Neural progenitor cell (in vitro differentiated cells): ENCODE results near the gene NCOR2. TPM values are rescaled to one million over a fixed set of nuclear protein-coding genes. Genes with fewer than 3 reads are reported as not detected.

Experiments used
- DNase-seq: peaks from one replicate; pipeline ENCODE4 v3.0.0-alpha.2; 2016; ENCODE audit warnings: low spot score
- H2AFZ ChIP-seq: fragments of 200-600 bp; sonication (generic); replicated peaks from 2 replicates; pipeline ENCODE4 v1.6.1; 2016; ENCODE audit warnings: antibody characterized with exemption
- H3F3A ChIP-seq: fragments of 200-600 bp; sonication (generic); 2 replicates; pipeline ENCODE4 v1.6.1; 2016; ENCODE audit warnings: antibody characterized with exemption, low read depth
- H3K27ac ChIP-seq: fragments of 200-600 bp; sonication (generic); 2 replicates; pipeline ENCODE4 v1.5.1; 2016; ENCODE audit warnings: mild to moderate bottlenecking
- H3K27me3 ChIP-seq: fragments of 200-600 bp; sonication (generic); 2 replicates; pipeline ENCODE4 v1.6.1; 2016; ENCODE audit warnings: mild to moderate bottlenecking, moderate library complexity
- H3K36me3 ChIP-seq: fragments of 200-600 bp; sonication (generic); 2 replicates; pipeline ENCODE4 v1.5.1; 2016
- H3K4me1 ChIP-seq: fragments of 200-600 bp; sonication (generic); 2 replicates; pipeline ENCODE4 v1.6.1; 2016; ENCODE audit warnings: mixed run types
- H3K4me2 ChIP-seq: fragments of 200-600 bp; sonication (generic); 2 replicates; pipeline ENCODE4 v1.6.1; 2016
- H3K4me3 ChIP-seq: fragments of 200-600 bp; sonication (generic); 2 replicates; pipeline ENCODE4 v1.5.1; 2016
- H3K79me2 ChIP-seq: fragments of 200-600 bp; sonication (generic); 2 replicates; pipeline ENCODE4 v1.6.1; 2016; ENCODE audit warnings: low read depth
- H3K9ac ChIP-seq: fragments of 200-600 bp; sonication (generic); 2 replicates; pipeline ENCODE4 v1.6.1; 2016
- H3K9me3 ChIP-seq: fragments of 200-600 bp; sonication (generic); 2 replicates; pipeline ENCODE4 v1.5.1; 2016; ENCODE audit warnings: low read depth
- H4K20me1 ChIP-seq: fragments of 200-600 bp; sonication (generic); 2 replicates; pipeline ENCODE4 v1.6.1; 2016; ENCODE audit warnings: low read depth
- H3K27ac Mint-ChIP-seq: 3 replicates; pipeline ENCODE4 v1.8.0; 2021; ENCODE audit warnings: mixed read lengths
- H3K27me3 Mint-ChIP-seq: 2 replicates; pipeline ENCODE4 v1.8.0; 2022; ENCODE audit warnings: low read depth, mild to moderate bottlenecking, inconsistent platforms, moderate library complexity, mixed read lengths; ENCODE audit not compliant: insufficient read depth
- H3K36me3 Mint-ChIP-seq: 3 replicates; pipeline ENCODE4 v1.8.0; 2021; ENCODE audit warnings: mixed read lengths
- H3K4me1 Mint-ChIP-seq: 3 replicates; pipeline ENCODE4 v1.8.0; 2021; ENCODE audit warnings: mixed read lengths
- H3K4me3 Mint-ChIP-seq: 3 replicates; pipeline ENCODE4 v1.8.0; 2021; ENCODE audit warnings: mild to moderate bottlenecking, moderate library complexity, mixed read lengths
- H3K9me3 Mint-ChIP-seq: 3 replicates; pipeline ENCODE4 v1.8.0; 2020; ENCODE audit warnings: mixed read lengths
- CTCF ChIP-seq: fragments of 200-600 bp; sonication (generic); IDR thresholded peaks from 2 replicates; pipeline ENCODE4 v1.5.1; 2017; ENCODE audit warnings: antibody characterized with exemption, mild to moderate bottlenecking
- EZH2 ChIP-seq: fragments of 200-600 bp; sonication (generic); IDR thresholded peaks from 2 replicates; pipeline ENCODE4 v1.6.1; 2017; ENCODE audit warnings: antibody characterized with exemption, mild to moderate bottlenecking, moderate library complexity
- EZH2phosphoT487 ChIP-seq: fragments of 200-600 bp; sonication (generic); IDR thresholded peaks from 2 replicates; pipeline ENCODE4 v1.6.1; 2017; ENCODE audit warnings: antibody characterized with exemption
- total RNA-seq: library from RNA; depleted of rRNA; stranded (reverse); fragments of >200 nt; gene quantifications from 2 replicates; pipeline ENCODE4 v1.2.3, GENCODE V29; 2015; ENCODE audit warnings: low replicate concordance

Gene NCOR2
- total RNA-seq, 1 donor from 2014 or later: 14.3 TPM

GRCh38 chr12:124523071-124523470 lies 44.3 kb downstream of the NCOR2 start:
- H3K27me3 ChIP-seq: no peaks in the 10 kb centered on the region
- Mint-ChIP-seq H3K4me3 (no peak overlapping the region), H3K27me3 (peaks cover 7% of the 10 kb centered on the region), H3K4me1 (peaks cover 40% of the 10 kb centered on the region), H3K27ac (no peak overlapping the region), H3K9me3 (no peaks in the 10 kb centered on the region), H3K36me3 (peaks cover 4% of the 10 kb centered on the region)
- peaks cover 80% of the 10 kb centered on the region for H3K79me2 ChIP-seq
- H3K9ac ChIP-seq: no peak overlapping the region
- H3K4me2 ChIP-seq: no peak overlapping the region
- TF ChIP-seq EZH2 (no peak), EZH2phosphoT487 (no peak), CTCF (no peak)
- peaks cover 15% of the 10 kb centered on the region for H3F3A ChIP-seq
- peaks cover 72% of the 10 kb centered on the region for H4K20me1 ChIP-seq
- H3K36me3 ChIP-seq: no peaks in the 10 kb centered on the region
- no peak overlapping the region for H3K27ac ChIP-seq
- no peak for DNase-seq
- H3K9me3 ChIP-seq: no peaks in the 10 kb centered on the region
- no peak overlapping the region for H3K4me3 ChIP-seq
- H3K4me1 ChIP-seq: peaks cover 14% of the 10 kb centered on the region
- H2AFZ ChIP-seq: no peak overlapping the region

- Histone ChIP-seq H3K27ac (no peak overlapping the region), H4K20me1 (peaks cover 78% of the 10 kb centered on the region), H3K4me1 (peaks cover 31% of the 10 kb centered on the region), H3K27me3 (no peaks in the 10 kb centered on the region), H3K4me3 (no peak overlapping the region), H2AFZ (no peak overlapping the region), H3K36me3 (no peaks in the 10 kb centered on the region), H3K79me2 (peaks cover 80% of the 10 kb centered on the region), H3K9me3 (no peaks in the 10 kb centered on the region), H3K9ac (no peak overlapping the region), H3K4me2 (no peak overlapping the region), H3F3A (peaks cover 21% of the 10 kb centered on the region)
- Mint-ChIP-seq H3K4me3 (no peak overlapping the region), H3K9me3 (no peaks in the 10 kb centered on the region), H3K36me3 (peaks cover 4% of the 10 kb centered on the region), H3K4me1 (peaks cover 46% of the 10 kb centered on the region), H3K27ac (no peak overlapping the region), H3K27me3 (peaks cover 7% of the 10 kb centered on the region)
- TF ChIP-seq CTCF (no peak), EZH2 (no peak), EZH2phosphoT487 (no peak)
- no peak for DNase-seq
These were observed 46.5 kb downstream of the NCOR2 start for GRCh38 chr12:124520907-124521306.

- H3K4me2 ChIP-seq: no peak overlapping the region
- Mint-ChIP-seq H3K4me3 (peak overlapping the region; percentile 59), H3K4me1 (peaks cover 51% of the 10 kb centered on the region), H3K27me3 (peaks cover 7% of the 10 kb centered on the region), H3K27ac (peak overlapping the region; percentile 44), H3K36me3 (peaks cover 9% of the 10 kb centered on the region), H3K9me3 (no peaks in the 10 kb centered on the region)
- no peaks in the 10 kb centered on the region for H3K9me3 ChIP-seq
- peaks cover 31% of the 10 kb centered on the region for H3K4me1 ChIP-seq
- no peaks in the 10 kb centered on the region for H3K27me3 ChIP-seq
- H3K79me2 ChIP-seq: peaks cover 85% of the 10 kb centered on the region
- H4K20me1 ChIP-seq: peaks cover 73% of the 10 kb centered on the region
- TF ChIP-seq EZH2 (no peak), EZH2phosphoT487 (no peak), CTCF (no peak)
- peaks cover 21% of the 10 kb centered on the region for H3F3A ChIP-seq
- H3K9ac ChIP-seq: no peak overlapping the region
- H3K4me3 ChIP-seq: no peak overlapping the region
- no peak overlapping the region for H3K27ac ChIP-seq
- no peak overlapping the region for H2AFZ ChIP-seq
- DNase-seq: no peak
- H3K36me3 ChIP-seq: no peaks in the 10 kb centered on the region
These were observed 47.1 kb downstream of the NCOR2 start for GRCh38 chr12:124520265-124520701.
